Measurements from ENCODE around the gene OCA2. TPM values are rescaled to one million over a fixed set of nuclear protein-coding genes. Genes with fewer than 3 reads are reported as not detected.

The OCA2 gene
- total RNA-seq, 2 experiments from 2014 or later: not detected

DNA sequence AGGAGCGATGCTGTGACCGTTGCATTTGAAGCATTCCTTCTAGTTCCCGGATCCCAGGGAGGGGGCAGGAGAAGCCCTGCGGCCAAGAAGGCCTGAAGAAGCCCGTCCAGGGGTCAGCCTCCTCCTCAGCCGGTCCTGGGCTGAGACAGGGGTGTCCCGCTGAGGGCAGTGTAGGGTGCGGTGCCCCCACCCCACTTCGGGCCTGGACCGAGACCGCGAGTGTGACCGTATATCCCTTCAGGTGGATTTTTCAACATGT lies 2.8 kb downstream of the OCA2 start:
- CTCF ChIA-PET (ENCODE audit: unreplicated experiment): no interaction called here

DNA sequence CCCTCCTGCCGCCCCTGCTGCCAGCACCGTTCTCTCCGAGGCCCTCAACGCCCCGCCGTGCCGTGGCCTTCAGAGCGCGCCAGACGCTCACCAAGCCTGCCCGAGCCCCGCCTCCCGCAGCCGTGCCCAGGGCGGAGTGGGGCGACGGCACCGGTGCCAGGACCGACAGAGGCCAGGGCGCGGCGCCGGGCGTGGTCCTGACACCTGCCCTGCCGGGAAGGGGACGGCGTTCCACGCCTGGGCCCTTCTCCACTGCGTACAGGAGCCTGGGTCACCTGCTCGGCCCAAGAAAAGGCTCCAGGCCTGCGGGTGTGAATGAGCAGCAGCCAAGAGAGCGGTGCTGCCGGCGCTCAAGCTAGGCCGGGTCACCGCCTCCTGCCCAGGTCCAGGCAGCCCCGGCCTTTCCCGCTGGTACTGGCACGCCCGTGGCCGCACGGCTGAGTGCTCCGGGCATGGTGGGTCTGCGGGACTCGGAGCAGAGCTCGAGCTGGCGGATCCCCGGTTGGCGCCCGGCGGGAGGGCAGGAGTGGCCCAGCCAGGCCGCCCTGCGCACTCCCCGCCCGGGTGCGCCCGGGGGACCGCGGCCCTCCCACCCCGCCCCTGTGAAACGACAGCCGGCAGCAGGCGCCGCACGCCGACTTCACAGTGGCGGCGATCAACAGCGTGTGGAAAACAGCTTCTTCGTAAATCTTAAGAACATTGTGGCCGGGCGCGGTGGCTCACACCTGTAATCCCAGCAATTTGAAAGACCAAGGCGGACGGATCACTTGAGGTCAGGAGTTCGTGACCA lies 4.2 kb downstream of the OCA2 start:
- Histone ChIP-seq H3K4me1 (ENCODE audit: insufficient read depth, low read length, poor library complexity, severe bottlenecking) (peaks cover 3% of the 10 kb centered on the region), H3K4me3 (ENCODE audit: low read depth, low read length, poor library complexity, severe bottlenecking) (no peak overlapping the region), H3K9me3 (ENCODE audit: low read length) (peaks cover 7% of the 10 kb centered on the region; the same call in 1 of the 2 replicates), H3K79me2 (ENCODE audit: insufficient read depth, low read depth, low read length) (no peaks in the 10 kb centered on the region), H4K20me1 (ENCODE audit: insufficient read depth, low read length) (no peaks in the 10 kb centered on the region), H3K9me2 (ENCODE audit: insufficient read depth, low read length) (no peaks in the 10 kb centered on the region), H3K4me2 (ENCODE audit: low read length) (peak overlapping the region; percentile 86), H3K27ac (ENCODE audit: low read depth, low read length, poor library complexity, severe bottlenecking) (no peak overlapping the region), H2AFZ (ENCODE audit: low read length) (no peak overlapping the region), H3K36me3 (ENCODE audit: insufficient read depth, low read length) (no peaks in the 10 kb centered on the region)
- intact Hi-C loops (cut with micrococcal nuclease; ENCODE audit: unreplicated experiment): no loop called here
- ChIA-PET CTCF (ENCODE audit: unreplicated experiment) (no interaction called here), POLR2A (no interaction called here)
- DNase-seq (ENCODE audit: low spot score): no peak
- BruUV-seq (replicated peaks): no TSS peak
- no peak for TF ChIP-seq EZH2phosphoT487 (IDR thresholded peaks at IDR 0.05; ENCODE audit: borderline replicate concordance, low read depth, low read length)
- TF ChIP-seq, protein P1, sequence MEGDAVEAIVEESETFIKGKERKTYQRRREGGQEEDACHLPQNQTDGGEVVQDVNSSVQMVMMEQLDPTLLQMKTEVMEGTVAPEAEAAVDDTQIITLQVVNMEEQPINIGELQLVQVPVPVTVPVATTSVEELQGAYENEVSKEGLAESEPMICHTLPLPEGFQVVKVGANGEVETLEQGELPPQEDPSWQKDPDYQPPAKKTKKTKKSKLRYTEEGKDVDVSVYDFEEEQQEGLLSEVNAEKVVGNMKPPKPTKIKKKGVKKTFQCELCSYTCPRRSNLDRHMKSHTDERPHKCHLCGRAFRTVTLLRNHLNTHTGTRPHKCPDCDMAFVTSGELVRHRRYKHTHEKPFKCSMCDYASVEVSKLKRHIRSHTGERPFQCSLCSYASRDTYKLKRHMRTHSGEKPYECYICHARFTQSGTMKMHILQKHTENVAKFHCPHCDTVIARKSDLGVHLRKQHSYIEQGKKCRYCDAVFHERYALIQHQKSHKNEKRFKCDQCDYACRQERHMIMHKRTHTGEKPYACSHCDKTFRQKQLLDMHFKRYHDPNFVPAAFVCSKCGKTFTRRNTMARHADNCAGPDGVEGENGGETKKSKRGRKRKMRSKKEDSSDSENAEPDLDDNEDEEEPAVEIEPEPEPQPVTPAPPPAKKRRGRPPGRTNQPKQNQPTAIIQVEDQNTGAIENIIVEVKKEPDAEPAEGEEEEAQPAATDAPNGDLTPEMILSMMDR (conservative IDR thresholded peaks at IDR 0.05; ENCODE audit: low read length): no peak

More for the DNA sequence above, 2.8 kb downstream of the OCA2 start:
- peak overlapping the region; percentile 86 for H3K4me2 ChIP-seq (ENCODE audit: low read length)
- no peaks in the 10 kb centered on the region for H4K20me1 ChIP-seq (ENCODE audit: insufficient read depth, low read length)
- H3K36me3 ChIP-seq (ENCODE audit: insufficient read depth, low read length): no peaks in the 10 kb centered on the region
- H3K4me1 ChIP-seq (ENCODE audit: insufficient read depth, low read length, poor library complexity, severe bottlenecking): peaks cover 3% of the 10 kb centered on the region
- POLR2A ChIA-PET: no interaction called here
- TF ChIP-seq, protein P1 (conservative IDR thresholded peaks at IDR 0.05; ENCODE audit: low read length): no peak
- no peak overlapping the region for H3K27ac ChIP-seq (ENCODE audit: low read depth, low read length, poor library complexity, severe bottlenecking)
- no TSS peak for BruUV-seq (replicated peaks)
- DNase-seq (ENCODE audit: low spot score): no peak
- no peaks in the 10 kb centered on the region for H3K9me2 ChIP-seq (ENCODE audit: insufficient read depth, low read length)
- H3K9me3 ChIP-seq (ENCODE audit: low read length): no peaks in the 10 kb centered on the region
- peak overlapping the region; percentile 22; the same call in 1 of the 2 replicates for H2AFZ ChIP-seq (ENCODE audit: low read length)
- no peaks in the 10 kb centered on the region for H3K79me2 ChIP-seq (ENCODE audit: insufficient read depth, low read depth, low read length)
- peak overlapping the region; percentile 59 for H3K4me3 ChIP-seq (ENCODE audit: low read depth, low read length, poor library complexity, severe bottlenecking)
- intact Hi-C loops (cut with micrococcal nuclease; ENCODE audit: unreplicated experiment): no loop called here

DNA sequence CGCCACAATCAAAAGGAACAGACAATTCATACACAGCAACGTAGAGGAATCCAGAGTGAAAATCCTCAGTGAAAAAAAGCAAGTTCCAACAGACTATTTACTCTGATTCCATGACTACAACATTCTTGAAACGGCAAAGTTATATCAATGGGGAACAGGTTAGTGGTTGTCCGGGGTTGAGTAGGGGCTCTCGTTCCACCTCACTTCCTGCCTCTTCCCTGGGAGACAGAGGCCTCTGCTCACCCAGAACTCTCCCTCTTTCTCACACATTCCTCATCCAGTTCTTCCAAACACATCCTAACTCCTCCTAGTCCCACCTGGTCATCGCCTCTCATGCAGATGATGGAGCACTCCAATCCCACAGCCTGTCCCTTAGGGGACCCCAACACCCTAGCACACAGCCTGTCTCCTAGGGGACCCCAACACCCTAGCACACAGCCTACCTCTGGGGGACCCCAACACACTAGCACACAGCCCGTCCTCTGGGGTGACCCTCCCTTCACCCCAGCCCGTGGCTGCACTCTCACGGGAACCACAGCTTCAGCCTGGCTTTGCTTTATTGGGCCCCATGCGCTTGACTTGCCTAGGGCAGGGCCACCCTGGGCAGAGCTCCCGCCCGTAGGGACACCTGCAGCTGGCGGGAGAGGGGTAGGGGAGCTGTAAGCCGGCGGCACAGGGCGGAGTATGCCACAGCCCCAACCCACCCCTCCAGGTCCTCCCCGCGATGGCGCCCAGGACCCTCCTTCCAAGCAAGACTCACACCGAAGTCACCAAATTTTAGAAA lies 5.2 kb downstream of the OCA2 start:
- Histone ChIP-seq H3K4me3 (ENCODE audit: low read depth, low read length, poor library complexity, severe bottlenecking) (no peak overlapping the region), H3K27ac (ENCODE audit: low read depth, low read length, poor library complexity, severe bottlenecking) (no peak overlapping the region), H3K4me1 (ENCODE audit: insufficient read depth, low read length, poor library complexity, severe bottlenecking) (peaks cover 3% of the 10 kb centered on the region), H2AFZ (ENCODE audit: low read length) (no peak overlapping the region), H3K79me2 (ENCODE audit: insufficient read depth, low read depth, low read length) (no peaks in the 10 kb centered on the region), H3K36me3 (ENCODE audit: insufficient read depth, low read length) (no peaks in the 10 kb centered on the region), H3K9me2 (ENCODE audit: insufficient read depth, low read length) (no peaks in the 10 kb centered on the region), H4K20me1 (ENCODE audit: insufficient read depth, low read length) (no peaks in the 10 kb centered on the region), H3K9me3 (ENCODE audit: low read length) (peaks cover 7% of the 10 kb centered on the region; the same call in 1 of the 2 replicates), H3K4me2 (ENCODE audit: low read length) (no peak overlapping the region)
- no peak for TF ChIP-seq EZH2phosphoT487 (IDR thresholded peaks at IDR 0.05; ENCODE audit: borderline replicate concordance, low read depth, low read length)
- TF ChIP-seq, protein P1 (conservative IDR thresholded peaks at IDR 0.05; ENCODE audit: low read length): no peak
- intact Hi-C loops (cut with micrococcal nuclease; ENCODE audit: unreplicated experiment): no loop called here
- POLR2A ChIA-PET: no interaction called here
- BruUV-seq (replicated peaks): no TSS peak
- no peak for DNase-seq (ENCODE audit: low spot score)
- CTCF ChIA-PET (ENCODE audit: unreplicated experiment): no interaction called here
